ENCODE data around the gene EDC3. TPM values are rescaled to one million over a fixed set of nuclear protein-coding genes. Genes with fewer than 3 reads are reported as not detected.

EDC3 gene
- total and polyA plus RNA-seq, 9 of the 15 experiments (the other 6 are each of a cell fraction or from before 2014, with no cell fraction given) = 11.7 to 63.9 (median 32.8) TPM

GRCh38 chr15:74732846-74733245 lies 37.0 kb upstream of the EDC3 start (continued):
- no peak for TF ChIP-seq MGA (IDR thresholded peaks at IDR 0.05)
- no peak for TF ChIP-seq SMC3 (conservative IDR thresholded peaks at IDR 0.05; ENCODE audit: insufficient read depth, low read depth, low read length)
- no peak for TF ChIP-seq ZNF175 (CRISPR knock-in tag; IDR thresholded peaks at IDR 0.05; ENCODE audit: low read depth)

Data from K562 (cell line).